Prostate gland (tissue), 2 donors: ENCODE measurements around the gene BMP3.
A peak's percentile ranks its signal among the peaks of the same experiment; 100 is the strongest.

Experiments used
- POLR2AphosphoS5 ChIP-seq: sonication (generic); formaldehyde crosslinking; IDR thresholded peaks from one replicate; pipeline ENCODE4 v1.6.1; 2017; ENCODE audit warnings: antibody characterized with exemption
- TF ChIP-seq, protein P1 (sequence below), 4 experiments: fragments of 200-600 bp in 2 of 4; fragments of 450-650 bp in 2 of 4; sonication (generic) in 2 of 4; IDR thresholded peaks; 1 replicate in 3 of 4; 2 replicates in 1 of 4; pipeline ENCODE4 v1.5.1; 2016 to 2019; ENCODE audit warnings: antibody characterized with exemption in 4 of 4, mild to moderate bottlenecking in 2 of 4, moderate library complexity in 2 of 4

- TF ChIP-seq, protein P1, sequence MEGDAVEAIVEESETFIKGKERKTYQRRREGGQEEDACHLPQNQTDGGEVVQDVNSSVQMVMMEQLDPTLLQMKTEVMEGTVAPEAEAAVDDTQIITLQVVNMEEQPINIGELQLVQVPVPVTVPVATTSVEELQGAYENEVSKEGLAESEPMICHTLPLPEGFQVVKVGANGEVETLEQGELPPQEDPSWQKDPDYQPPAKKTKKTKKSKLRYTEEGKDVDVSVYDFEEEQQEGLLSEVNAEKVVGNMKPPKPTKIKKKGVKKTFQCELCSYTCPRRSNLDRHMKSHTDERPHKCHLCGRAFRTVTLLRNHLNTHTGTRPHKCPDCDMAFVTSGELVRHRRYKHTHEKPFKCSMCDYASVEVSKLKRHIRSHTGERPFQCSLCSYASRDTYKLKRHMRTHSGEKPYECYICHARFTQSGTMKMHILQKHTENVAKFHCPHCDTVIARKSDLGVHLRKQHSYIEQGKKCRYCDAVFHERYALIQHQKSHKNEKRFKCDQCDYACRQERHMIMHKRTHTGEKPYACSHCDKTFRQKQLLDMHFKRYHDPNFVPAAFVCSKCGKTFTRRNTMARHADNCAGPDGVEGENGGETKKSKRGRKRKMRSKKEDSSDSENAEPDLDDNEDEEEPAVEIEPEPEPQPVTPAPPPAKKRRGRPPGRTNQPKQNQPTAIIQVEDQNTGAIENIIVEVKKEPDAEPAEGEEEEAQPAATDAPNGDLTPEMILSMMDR (IDR thresholded peaks at IDR 0.05), result peak in 3 of 4 experiments; percentile 55 to 63 (median 63)
- TF ChIP-seq POLR2AphosphoS5, result no peak
These were observed 21.9 kb downstream of the BMP3 start for GRCh38 chr4:81052119-81053068.
